ENCODE results near the gene KLHL17. TPM values are rescaled to one million over a fixed set of nuclear protein-coding genes. Genes with fewer than 3 reads are reported as not detected.

KLHL17 gene
- 10 to 100 TPM; 12.7 to 22.8 TPM for total RNA-seq

DNA sequence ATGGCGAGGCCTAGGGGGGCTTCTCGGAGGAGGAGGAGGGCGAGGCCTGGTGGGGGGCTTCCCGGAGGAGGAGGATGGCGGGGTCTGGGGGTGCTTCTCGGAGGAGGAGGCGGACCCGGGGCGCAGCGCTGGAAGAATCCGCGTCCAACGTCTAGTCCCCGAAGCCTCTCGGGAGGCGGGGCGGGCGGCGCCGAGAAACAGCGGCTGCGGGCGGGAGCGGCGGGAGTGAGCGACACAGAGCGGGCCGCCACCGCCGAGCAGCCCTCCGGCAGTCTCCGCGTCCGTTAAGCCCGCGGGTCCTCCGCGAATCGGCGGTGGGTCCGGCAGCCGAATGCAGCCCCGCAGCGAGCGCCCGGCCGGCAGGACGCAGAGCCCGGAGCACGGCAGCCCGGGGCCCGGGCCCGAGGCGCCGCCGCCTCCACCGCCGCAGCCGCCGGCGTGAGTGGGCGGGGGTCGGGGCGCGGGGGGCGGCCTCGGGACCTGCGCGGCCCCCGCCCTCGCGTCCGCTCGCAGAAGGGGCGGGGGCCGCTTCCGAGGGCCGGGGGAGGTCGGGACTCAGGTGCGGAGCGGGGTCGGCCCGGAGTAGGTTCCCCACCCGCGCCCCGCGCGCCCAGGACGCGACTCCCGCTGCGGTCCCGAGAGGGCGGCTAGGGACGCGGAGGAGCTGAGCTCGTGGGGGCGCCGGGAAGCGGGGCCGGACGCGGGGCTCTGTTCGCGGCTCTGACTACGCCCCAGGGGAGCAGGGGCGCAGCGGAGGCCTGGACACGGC is at the start of gene KLHL17:
Gene KLHL17 (plus strand): TSS at position 222 of the 769 bp plus-strand sequence. CDS start 110 bp downstream, at position 332.
- peak within 1 kb of the TSS; percentile 86 to 98 for H3K4me3 Mint-ChIP-seq
- ATAC-seq (replicated peaks in 1 of 2) (peak; percentile 63 to 68), DNase-seq (peak; percentile 89 to 91)
- peaks cover 18% of the 10 kb centered on the region for H3K4me1 Mint-ChIP-seq (ENCODE audit: low read depth)
- H3K9me3 Mint-ChIP-seq, result no peaks in the 10 kb centered on the region
- peaks cover 2 to 3% of the 10 kb centered on the region in 2 donors for H3K36me3 Mint-ChIP-seq (ENCODE audit: insufficient read depth in 2 of 2)
- H3K27ac Mint-ChIP-seq, result no peak within 1 kb of the TSS
- H3K27me3 Mint-ChIP-seq (ENCODE audit: low read depth), result no peaks in the 10 kb centered on the region

DNA sequence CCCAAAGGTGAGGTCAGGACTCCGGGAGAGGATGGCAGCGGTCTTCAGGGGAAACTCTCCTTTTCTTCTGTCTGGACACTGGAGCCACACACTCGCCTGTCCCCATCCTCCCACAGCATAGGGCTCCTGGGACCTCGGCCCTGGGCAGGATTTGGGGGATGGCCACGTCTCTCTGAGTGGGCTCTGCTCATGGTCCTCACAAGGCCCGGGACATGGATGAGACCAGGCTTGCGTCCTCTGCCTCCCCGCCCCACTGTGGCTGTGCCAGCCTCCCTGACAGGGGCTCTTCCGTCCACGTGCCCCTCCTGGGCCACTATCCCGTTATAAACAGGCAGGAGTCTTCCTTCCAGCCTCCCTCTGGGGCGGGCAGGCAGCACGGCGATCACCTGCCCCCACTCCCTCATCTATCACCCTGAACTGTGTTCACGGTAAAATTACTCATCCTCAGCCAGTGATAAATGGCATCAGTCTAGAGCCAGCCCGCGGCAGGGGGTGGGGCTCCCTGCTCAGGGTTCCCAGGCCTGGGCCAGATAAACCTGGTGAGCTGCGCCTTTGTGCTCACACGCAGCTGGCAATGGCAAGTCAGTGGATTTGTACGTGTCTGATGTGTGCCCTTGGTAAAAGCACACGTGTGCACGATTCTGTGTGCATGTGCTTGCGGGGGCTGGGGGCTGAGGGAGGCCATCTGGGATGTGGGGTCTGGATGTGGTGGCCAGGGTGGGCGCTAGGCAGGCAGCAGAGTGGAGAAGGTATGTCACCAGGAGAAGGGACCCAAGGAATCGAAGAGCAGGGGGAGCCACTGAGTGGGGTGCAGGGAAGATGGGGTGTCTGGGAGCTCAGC is 49.3 kb upstream of the KLHL17 start:
- Mint-ChIP-seq H3K9me3 (no peaks in the 10 kb centered on the region), H3K4me3 (no peak overlapping the region), H3K4me1 (ENCODE audit: low read depth) (peaks cover 8% of the 10 kb centered on the region), H3K27ac (no peak overlapping the region), H3K27me3 (ENCODE audit: low read depth) (peaks cover 51% of the 10 kb centered on the region), H3K36me3 (ENCODE audit: insufficient read depth in 2 of 2) (no peaks in the 10 kb centered on the region)
- DNase-seq (peak in 1 of 2 donors; percentile 16), ATAC-seq (replicated peaks in 1 of 2) (peak; percentile 57 to 60)

DNA sequence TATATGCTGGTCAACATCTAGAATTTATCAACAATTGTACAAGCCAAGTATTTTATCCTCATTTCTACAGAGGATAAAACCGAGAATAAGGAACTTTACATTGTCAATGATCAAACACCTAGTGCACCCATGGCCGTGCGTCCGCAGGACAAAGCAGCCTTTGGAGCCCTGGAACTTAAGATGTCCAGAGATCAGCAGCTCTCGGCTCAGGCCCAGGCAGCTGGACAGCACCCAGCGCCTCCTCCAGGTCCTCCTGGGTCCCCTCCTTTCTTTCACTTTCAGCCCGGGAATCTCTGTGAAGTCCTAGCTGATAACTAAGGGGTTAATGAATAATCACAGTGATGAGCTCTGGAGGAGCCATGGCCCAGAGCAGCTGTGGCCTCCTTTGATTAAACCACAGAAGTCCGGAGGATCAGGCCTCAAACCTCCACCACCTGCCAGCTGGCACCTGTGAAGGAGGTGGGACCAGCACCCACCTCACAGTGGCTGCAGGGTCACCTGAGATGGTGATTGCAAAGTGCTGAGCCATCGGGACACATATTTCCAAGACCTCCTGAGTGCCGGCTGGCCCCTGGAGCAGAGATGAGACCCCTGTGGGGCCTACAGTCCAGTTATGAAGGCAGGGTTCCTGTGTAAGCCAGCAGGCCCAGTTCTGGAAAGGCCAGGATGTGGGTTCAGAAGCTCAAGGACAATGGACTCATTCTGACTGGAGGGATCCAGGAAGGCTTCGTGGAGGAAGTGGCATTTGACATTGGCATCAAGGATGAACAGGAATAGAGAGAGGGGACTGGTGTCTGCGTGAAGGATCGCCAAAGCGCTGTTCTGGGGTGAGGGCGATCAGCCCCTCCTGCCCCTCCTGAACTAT is 48.3 kb upstream of the KLHL17 start:
- peaks cover 8% of the 10 kb centered on the region for H3K4me1 Mint-ChIP-seq (ENCODE audit: low read depth)
- no peaks in the 10 kb centered on the region for H3K9me3 Mint-ChIP-seq
- DNase-seq (peak in 1 of 2 donors; percentile 0), ATAC-seq (replicated peaks in 1 of 2) (no peak)
- H3K27me3 Mint-ChIP-seq (ENCODE audit: low read depth), result peaks cover 41% of the 10 kb centered on the region
- no peak overlapping the region for H3K27ac Mint-ChIP-seq
- no peak overlapping the region for H3K4me3 Mint-ChIP-seq
- H3K36me3 Mint-ChIP-seq (ENCODE audit: insufficient read depth in 2 of 2), result no peaks in the 10 kb centered on the region

DNA sequence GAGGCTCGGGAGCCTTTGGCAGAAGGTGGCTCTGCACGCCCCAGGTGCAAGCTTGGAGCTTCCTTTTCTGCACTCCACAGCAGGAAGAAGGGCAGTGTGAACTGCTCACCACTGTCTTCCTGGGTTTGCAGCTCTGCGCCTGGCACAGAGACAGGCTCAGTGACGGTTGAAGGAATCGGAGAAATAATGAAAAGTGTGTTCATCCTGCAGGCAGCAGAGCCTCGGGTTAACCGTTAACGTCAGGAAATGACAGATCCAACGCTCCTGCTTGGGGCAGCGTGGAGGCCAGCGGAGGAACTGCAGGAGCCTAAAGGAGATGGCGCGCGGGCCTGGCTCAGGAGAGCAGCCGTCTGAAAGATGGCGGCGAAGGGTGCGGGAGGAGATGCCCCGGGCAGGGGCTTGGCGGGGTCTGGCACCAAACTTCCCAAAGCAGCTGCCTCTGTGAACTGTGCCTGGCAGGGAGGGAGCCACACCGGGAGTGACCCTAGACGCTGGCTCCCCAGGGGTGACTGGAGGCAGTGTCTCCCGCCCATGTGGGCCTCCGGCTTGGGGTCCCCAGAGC is 47.6 kb upstream of the KLHL17 start:
- H3K27ac Mint-ChIP-seq, result no peak overlapping the region
- no peak overlapping the region for H3K4me3 Mint-ChIP-seq
- no peaks in the 10 kb centered on the region for H3K9me3 Mint-ChIP-seq
- ATAC-seq (replicated peaks in 1 of 2) (no peak), DNase-seq (peak in 1 of 2 donors; percentile 17)
- H3K4me1 Mint-ChIP-seq (ENCODE audit: low read depth), result peaks cover 8% of the 10 kb centered on the region
- no peaks in the 10 kb centered on the region for H3K36me3 Mint-ChIP-seq (ENCODE audit: insufficient read depth in 2 of 2)
- peaks cover 34% of the 10 kb centered on the region for H3K27me3 Mint-ChIP-seq (ENCODE audit: low read depth)

DNA sequence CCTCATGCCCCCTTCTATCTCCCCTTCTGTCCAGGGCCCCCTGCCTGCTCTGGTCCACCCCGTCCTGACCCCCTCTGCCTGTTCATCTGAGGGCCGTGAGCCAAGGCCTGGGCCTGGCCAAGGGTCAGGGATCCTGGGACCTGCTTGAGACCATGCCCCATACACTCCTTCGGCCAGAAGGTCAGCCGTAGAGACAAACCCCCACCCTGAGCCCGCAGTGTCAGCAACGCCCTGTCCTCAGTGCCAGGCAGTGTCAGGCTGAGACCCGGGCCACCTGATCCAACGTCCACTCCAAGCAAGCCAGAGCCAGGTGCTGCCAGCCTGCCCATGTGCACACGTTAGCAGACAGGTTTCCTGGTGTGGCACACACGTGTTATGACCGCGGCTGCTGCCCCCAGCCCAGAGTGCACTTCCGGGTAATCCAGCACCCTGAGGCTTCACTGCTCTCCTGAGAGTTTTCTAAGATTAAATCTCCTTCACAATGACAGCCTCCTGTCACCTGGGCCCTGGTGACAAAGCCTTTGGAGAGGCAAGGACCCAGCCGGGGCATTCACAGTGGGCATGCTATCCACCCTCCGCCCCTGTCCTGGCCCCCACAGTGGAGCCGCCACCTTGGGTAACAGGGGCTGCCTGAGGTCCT is 46.8 kb upstream of the KLHL17 start:
- Mint-ChIP-seq H3K27ac (no peak overlapping the region), H3K27me3 (ENCODE audit: low read depth) (peaks cover 27% of the 10 kb centered on the region), H3K9me3 (no peaks in the 10 kb centered on the region), H3K4me1 (ENCODE audit: low read depth) (peaks cover 8% of the 10 kb centered on the region), H3K36me3 (ENCODE audit: insufficient read depth in 2 of 2) (no peaks in the 10 kb centered on the region), H3K4me3 (no peak overlapping the region)
- DNase-seq (peak in 1 of 2 donors; percentile 0), ATAC-seq (replicated peaks in 1 of 2) (no peak)

DNA sequence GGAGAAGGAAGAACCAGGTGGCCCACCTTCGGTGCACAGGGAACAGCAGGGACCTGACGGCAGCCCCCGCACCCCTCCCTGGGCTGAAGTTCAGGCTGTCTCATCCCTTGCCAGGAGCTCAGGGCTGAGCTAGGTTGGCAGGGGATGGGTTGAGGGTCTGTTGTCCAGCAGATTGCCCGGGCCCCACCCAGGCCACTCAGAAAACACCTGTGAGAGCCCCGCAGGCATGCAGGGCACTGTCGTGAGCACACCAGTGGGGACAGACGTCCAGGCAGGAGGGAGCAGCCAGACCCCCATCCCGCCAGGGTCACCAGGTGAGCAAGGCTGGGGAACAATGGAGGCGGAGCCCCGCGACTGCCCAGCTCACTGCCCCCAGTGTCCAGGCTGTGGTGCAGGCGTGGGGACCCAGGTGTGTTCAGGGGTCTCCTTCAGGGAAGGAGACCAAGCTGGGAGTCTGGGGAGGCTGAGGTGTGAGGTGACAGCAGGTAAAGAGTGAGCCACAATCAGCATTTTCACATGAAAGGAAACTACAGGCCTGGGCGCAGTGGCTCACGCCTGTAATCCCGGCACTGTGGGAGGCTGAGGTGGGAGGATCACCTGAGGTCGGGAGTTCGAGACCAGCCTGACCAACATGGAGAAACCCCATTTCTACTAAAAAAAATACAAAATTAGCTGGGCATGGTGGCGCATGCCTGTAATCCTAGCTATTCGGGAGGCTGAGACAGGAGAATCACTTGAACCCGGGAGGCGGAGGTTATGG is 46.1 kb upstream of the KLHL17 start:
- no peaks in the 10 kb centered on the region for H3K36me3 Mint-ChIP-seq (ENCODE audit: insufficient read depth in 2 of 2)
- no peaks in the 10 kb centered on the region for H3K9me3 Mint-ChIP-seq
- no peak overlapping the region for H3K4me3 Mint-ChIP-seq
- ATAC-seq (replicated peaks in 1 of 2) (no peak), DNase-seq (peak in 1 of 2 donors; percentile 0)
- H3K4me1 Mint-ChIP-seq (ENCODE audit: low read depth), result peaks cover 8% of the 10 kb centered on the region
- no peak overlapping the region for H3K27ac Mint-ChIP-seq
- peaks cover 27% of the 10 kb centered on the region for H3K27me3 Mint-ChIP-seq (ENCODE audit: low read depth)

DNA sequence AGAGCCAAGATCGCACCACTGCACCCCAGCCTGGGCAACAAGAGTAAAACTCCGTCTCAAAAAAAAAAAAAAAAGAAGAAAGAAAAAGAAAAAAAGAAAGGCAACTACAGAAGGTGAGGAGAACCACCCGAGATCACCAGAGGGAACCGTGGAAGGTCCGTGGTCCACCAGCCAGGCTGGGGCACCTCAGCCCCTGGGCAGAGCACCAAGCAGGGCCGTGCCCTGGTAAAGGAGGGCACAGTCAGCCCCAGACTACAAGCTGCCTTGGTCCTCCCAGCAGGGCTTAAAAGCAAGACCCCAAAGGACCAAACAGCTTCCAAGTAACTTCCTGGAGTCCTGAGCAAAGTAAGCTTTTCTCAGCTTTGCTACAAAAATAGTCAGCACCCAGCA is 45.5 kb upstream of the KLHL17 start:
- Mint-ChIP-seq H3K4me1 (ENCODE audit: low read depth) (peaks cover 8% of the 10 kb centered on the region), H3K27me3 (ENCODE audit: low read depth) (peaks cover 27% of the 10 kb centered on the region), H3K27ac (no peak overlapping the region), H3K9me3 (no peaks in the 10 kb centered on the region), H3K36me3 (ENCODE audit: insufficient read depth in 2 of 2) (no peaks in the 10 kb centered on the region), H3K4me3 (no peak overlapping the region)
- no peak for ATAC-seq (replicated peaks in 1 of 2)
- no peak for DNase-seq

DNA sequence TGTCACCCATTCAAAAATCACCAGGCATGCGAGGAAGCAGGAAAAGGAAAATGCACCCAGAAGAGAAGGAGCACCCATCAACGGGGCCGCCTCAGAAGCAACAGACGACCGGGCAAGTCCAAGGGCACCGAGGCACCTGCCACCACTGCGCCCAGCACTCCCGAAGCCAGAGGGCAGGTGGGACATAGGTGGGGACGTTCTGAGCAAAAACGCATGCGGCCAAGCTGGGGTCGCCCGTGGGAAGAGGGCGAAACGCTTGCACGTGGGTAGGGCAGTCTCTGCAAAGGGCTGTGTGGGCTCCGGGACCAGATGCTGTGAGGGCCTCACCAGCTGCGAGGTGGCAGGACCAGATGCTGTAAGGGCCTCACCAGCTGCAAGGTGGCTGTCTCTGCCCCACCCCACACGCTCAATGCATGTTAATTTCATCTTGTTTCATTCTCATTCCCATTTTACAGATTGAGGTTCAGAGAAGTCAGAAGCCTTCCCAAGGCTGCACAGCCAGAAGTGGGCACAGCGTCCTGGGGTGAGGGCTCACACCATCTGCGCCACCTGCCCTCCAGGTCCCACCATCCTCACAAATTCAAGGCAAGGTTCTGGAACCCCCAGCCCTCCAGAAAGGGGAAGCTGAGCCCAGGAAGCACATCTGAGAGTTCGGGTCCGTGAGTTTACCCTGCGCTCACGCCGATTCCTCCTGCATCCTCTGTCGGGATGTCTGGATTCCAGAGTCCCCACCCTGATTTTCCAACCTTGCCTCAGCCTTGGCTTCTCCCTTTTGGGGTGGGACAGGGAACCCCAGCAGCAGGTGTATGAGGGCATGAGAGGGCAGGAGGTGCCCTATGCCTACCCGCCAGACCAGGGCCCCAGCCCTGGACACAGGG is 44.9 kb upstream of the KLHL17 start:
- H3K4me3 Mint-ChIP-seq, result no peak overlapping the region
- peaks cover 31% of the 10 kb centered on the region for H3K27me3 Mint-ChIP-seq (ENCODE audit: low read depth)
- no peaks in the 10 kb centered on the region for H3K36me3 Mint-ChIP-seq (ENCODE audit: insufficient read depth in 2 of 2)
- peaks cover 12% of the 10 kb centered on the region for H3K4me1 Mint-ChIP-seq (ENCODE audit: low read depth)
- H3K9me3 Mint-ChIP-seq, result no peaks in the 10 kb centered on the region
- ATAC-seq (replicated peaks in 1 of 2), result no peak
- H3K27ac Mint-ChIP-seq, result no peak overlapping the region
- no peak for DNase-seq

DNA sequence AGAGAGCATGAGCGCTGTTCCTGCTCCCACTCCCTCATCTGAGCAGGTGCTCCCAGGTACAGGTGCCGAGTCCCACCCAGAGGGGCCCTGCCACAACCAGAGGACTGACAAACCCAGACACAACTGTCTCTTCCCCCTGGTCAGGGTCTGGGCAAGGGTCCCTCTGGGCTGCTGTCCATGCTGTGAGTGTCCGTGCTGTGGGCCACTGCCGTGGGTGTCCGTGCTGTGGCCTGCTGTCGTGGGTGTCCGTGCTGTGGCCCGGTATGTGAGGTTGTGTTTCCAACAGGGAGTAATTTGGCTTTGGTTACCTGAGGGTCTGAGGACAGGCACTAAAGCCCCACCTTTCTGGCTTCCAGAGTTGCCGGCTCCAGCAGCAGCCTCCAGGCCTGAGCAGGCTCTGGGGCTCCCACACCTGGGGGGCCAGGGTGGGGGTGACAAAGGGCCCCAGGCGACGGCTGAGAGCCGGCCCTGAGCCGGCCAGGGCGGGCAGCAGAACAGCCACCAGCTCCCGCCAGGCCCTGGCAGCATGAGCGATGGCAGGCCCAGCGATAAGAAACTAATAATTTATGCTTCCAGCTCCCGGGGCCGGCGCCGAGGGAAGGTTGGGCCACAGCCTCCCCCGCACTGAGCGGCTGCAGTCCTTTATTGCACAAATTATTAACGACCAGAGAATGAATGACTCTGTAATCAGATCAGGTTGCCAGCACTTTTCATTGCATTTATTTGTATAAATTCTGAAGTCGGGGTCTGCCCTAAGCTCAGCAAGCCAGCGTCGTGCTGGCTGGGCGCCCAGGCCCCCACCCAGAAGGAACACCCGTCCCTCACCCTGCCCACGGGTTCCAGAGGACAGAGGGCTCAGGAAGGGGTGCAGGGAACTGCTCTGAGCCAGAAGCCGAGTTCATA is 44.0 kb upstream of the KLHL17 start:
- peak in 1 of 2 donors; percentile 0 for DNase-seq
- ATAC-seq (replicated peaks in 1 of 2), result no peak
- Mint-ChIP-seq H3K27ac (no peak overlapping the region), H3K4me3 (no peak overlapping the region), H3K4me1 (ENCODE audit: low read depth) (peaks cover 19% of the 10 kb centered on the region), H3K27me3 (ENCODE audit: low read depth) (peaks cover 30% of the 10 kb centered on the region), H3K9me3 (no peaks in the 10 kb centered on the region), H3K36me3 (ENCODE audit: insufficient read depth in 2 of 2) (no peaks in the 10 kb centered on the region)

DNA sequence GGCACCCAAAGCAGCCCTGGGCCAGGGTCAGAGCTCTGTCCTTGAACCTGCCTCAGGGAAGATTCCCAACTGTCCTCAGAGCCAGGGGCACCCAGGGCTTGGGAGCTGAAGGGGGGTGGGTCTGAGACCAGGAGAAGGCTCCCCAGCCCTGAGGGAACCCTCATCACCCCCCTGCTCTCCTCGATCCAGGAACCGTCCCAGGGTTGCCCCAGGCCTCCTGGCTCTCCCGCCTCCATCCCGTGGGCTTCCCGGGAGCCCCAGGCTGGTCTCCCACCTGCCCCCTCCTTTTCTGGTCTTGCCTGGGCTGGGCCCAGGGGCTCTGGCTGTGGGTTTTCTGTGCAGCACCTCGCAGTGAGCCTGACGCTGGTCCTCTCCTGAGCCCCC is 43.3 kb upstream of the KLHL17 start:
- Mint-ChIP-seq H3K27ac (no peak overlapping the region), H3K9me3 (no peaks in the 10 kb centered on the region), H3K4me3 (no peak overlapping the region), H3K27me3 (ENCODE audit: low read depth) (peaks cover 30% of the 10 kb centered on the region), H3K36me3 (ENCODE audit: insufficient read depth in 2 of 2) (no peaks in the 10 kb centered on the region), H3K4me1 (ENCODE audit: low read depth) (peaks cover 22% of the 10 kb centered on the region)
- DNase-seq (no peak), ATAC-seq (replicated peaks in 1 of 2) (no peak)

Measured in activated T-cell treated with anti-CD3 and anti-CD28 coated beads, Interleukin-2, amount 50 U/mL, for 72 hours (primary cell).